CD14-positive monocyte (primary cell): ENCODE measurements around the gene ZFP1. TPM values are rescaled to one million over a fixed set of nuclear protein-coding genes. Genes with fewer than 3 reads are reported as not detected.

Experiments
- DNase-seq, 3 donors: peaks; one replicate each; pipeline ENCODE4 v3.0.0-alpha.2; 2011 to 2022
- H2AFZ ChIP-seq: 2 replicates; pipeline ENCODE4 v1.6.0; 2012; ENCODE audit warnings: mild to moderate bottlenecking, low read depth, low read length, inconsistent platforms; ENCODE audit not compliant: insufficient read depth, poor library complexity, severe bottlenecking
- H3K27ac ChIP-seq, 2 donors: 1 replicate in 1 of 2; 2 replicates in 1 of 2; pipeline ENCODE4 v1.5.1; 2012 to 2013; ENCODE audit warnings: low read length in 2 of 2, control low read depth in 1 of 2, inconsistent platforms in 1 of 2, low read depth in 1 of 2, mild to moderate bottlenecking in 1 of 2
- H3K27me3 ChIP-seq, 2 donors: one replicate each; pipeline versions ENCODE4 v1.6.0 to v1.6.1; 2011 to 2013; ENCODE audit warnings: low read length in 2 of 2; ENCODE audit not compliant: control insufficient read depth in 2 of 2, insufficient read depth in 2 of 2
- H3K36me3 ChIP-seq, 2 donors: replicated peaks in 1 of 2; 1 replicate in 1 of 2; 2 replicates in 1 of 2; pipeline versions ENCODE4 v1.5.1 to v1.6.1; 2012 to 2013; ENCODE audit warnings: low read length in 2 of 2, control low read depth in 1 of 2, inconsistent platforms in 1 of 2, mild to moderate bottlenecking in 1 of 2; ENCODE audit not compliant: insufficient read depth in 2 of 2, control insufficient read depth in 1 of 2
- H3K4me1 ChIP-seq, 2 donors: 1 replicate in 1 of 2; 2 replicates in 1 of 2; pipeline versions ENCODE4 v1.5.1 to v1.6.1; 2012 to 2013; ENCODE audit warnings: low read length in 2 of 2, control low read depth in 1 of 2, inconsistent platforms in 1 of 2, mild to moderate bottlenecking in 1 of 2, moderate library complexity in 1 of 2; ENCODE audit not compliant: insufficient read depth in 2 of 2, control insufficient read depth in 1 of 2
- H3K4me2 ChIP-seq: replicated peaks from 2 replicates; pipeline ENCODE3; 2012; ENCODE audit warnings: low read length, moderate library complexity, mild to moderate bottlenecking; ENCODE audit not compliant: poor library complexity, severe bottlenecking; ENCODE audit errors: extremely low read depth
- H3K4me3 ChIP-seq, 3 experiments: fragments of 200-600 bp in 1 of 3; sonication (generic) in 1 of 3; replicated peaks in 1 of 3; 1 replicate in 2 of 3; 2 replicates in 1 of 3; pipeline ENCODE4 v1.5.1; 2011 to 2013; ENCODE audit warnings: low read length in 3 of 3, mild to moderate bottlenecking in 3 of 3, control low read depth in 2 of 3, low read depth in 2 of 3, inconsistent platforms in 1 of 3, moderate library complexity in 1 of 3
- H3K79me2 ChIP-seq: 2 replicates; pipeline ENCODE4 v1.6.0; 2012; ENCODE audit warnings: mild to moderate bottlenecking, control low read depth, inconsistent platforms, low read length, moderate library complexity; ENCODE audit not compliant: insufficient read depth
- H3K9ac ChIP-seq: 2 replicates; pipeline ENCODE4 v1.6.0; 2017; ENCODE audit warnings: low read length, mild to moderate bottlenecking; ENCODE audit not compliant: insufficient read depth, poor library complexity, severe bottlenecking
- H3K9me3 ChIP-seq, 2 donors: replicated peaks in 1 of 2; 1 replicate in 1 of 2; 2 replicates in 1 of 2; pipeline versions ENCODE4 v1.5.1 to v1.6.1; 2012 to 2013; ENCODE audit warnings: low read length in 2 of 2, control low read depth in 1 of 2; ENCODE audit not compliant: control insufficient read depth in 1 of 2, insufficient read depth in 1 of 2
- H4K20me1 ChIP-seq: 2 replicates; pipeline ENCODE4 v1.6.0; 2012; ENCODE audit warnings: mild to moderate bottlenecking, low read length, control low read depth, moderate library complexity; ENCODE audit not compliant: insufficient read depth
- H3K27ac Mint-ChIP-seq, 7 donors: one replicate each; pipeline ENCODE4 v1.8.0; 2020; ENCODE audit warnings: mild to moderate bottlenecking in 7 of 7, mixed read lengths in 7 of 7, moderate library complexity in 6 of 7, inconsistent platforms in 2 of 7
- H3K27me3 Mint-ChIP-seq, 3 donors: one replicate each; pipeline ENCODE4 v1.8.0; 2021 to 2022; ENCODE audit warnings: low read depth in 3 of 3, mild to moderate bottlenecking in 3 of 3, mixed read lengths in 3 of 3, moderate library complexity in 3 of 3, inconsistent platforms in 1 of 3
- H3K36me3 Mint-ChIP-seq, 2 donors: one replicate each; pipeline ENCODE4 v1.8.0; 2020; ENCODE audit warnings: mixed read lengths in 2 of 2, inconsistent platforms in 1 of 2, mild to moderate bottlenecking in 1 of 2
- H3K4me1 Mint-ChIP-seq: one replicate; pipeline ENCODE4 v1.8.0; 2020; ENCODE audit warnings: mild to moderate bottlenecking, mixed read lengths
- H3K4me3 Mint-ChIP-seq, 2 donors: one replicate each; pipeline ENCODE4 v1.8.0; 2020; ENCODE audit warnings: mild to moderate bottlenecking in 2 of 2, mixed read lengths in 2 of 2, moderate library complexity in 1 of 2
- H3K9me3 Mint-ChIP-seq, 7 donors: one replicate each; pipeline ENCODE4 v1.8.0; 2020 to 2022; ENCODE audit warnings: mixed read lengths in 7 of 7, mild to moderate bottlenecking in 6 of 7, moderate library complexity in 6 of 7, inconsistent platforms in 2 of 7
- CTCF ChIP-seq: fragments of 200-600 bp; IDR thresholded peaks from one replicate; pipeline ENCODE4 v1.8.0; 2022; ENCODE audit warnings: antibody characterized with exemption, mild to moderate bottlenecking
- WGBS: methylation state at CpG from one replicate; pipeline ENCODE4 v1.1.5; 2013; ENCODE audit warnings: missing lambda C conversion rate; ENCODE audit not compliant: insufficient coverage; 5-methylcytosine and 5-hydroxymethylcytosine counted together
- intact Hi-C, 2 donors: fragments of 100-400 bp; cut with micrococcal nuclease; formaldehyde crosslinking; loops; one replicate each; pipeline versions ENCODE4 v1.15.0 to v1.15.1; 2023
- polyA plus RNA-seq, 3 donors: library from polyadenylated mRNA; depleted of rRNA in 1 of 3; unstranded in 2 of 3; stranded (reverse) in 1 of 3; fragments of 300-500 nt in 2 of 3; fragments of >200 nt in 1 of 3; fragmentation: Illumina TruSeq in 2 of 3; gene quantifications; 1 replicate in 2 of 3; 2 replicates in 1 of 3; pipeline ENCODE4 v1.2.3, GENCODE V29; 2012 to 2021

ZFP1 gene
- polyA plus RNA-seq, 3 donors, result 1.8 to 4.0 (median 3.4) TPM

- Mint-ChIP-seq H3K27ac (no peak overlapping the region), H3K4me3 (no peak overlapping the region), H3K4me1 (peaks cover 3% of the 10 kb centered on the region), H3K36me3 (no peaks in the 10 kb centered on the region), H3K9me3 (peaks cover 31 to 66% (median 60%) of the 10 kb centered on the region in 7 donors), H3K27me3 (no peaks in the 10 kb centered on the region)
- Histone ChIP-seq H3K9ac (no peak overlapping the region), H3K79me2 (no peaks in the 10 kb centered on the region), H3K4me1 (no peaks in the 10 kb centered on the region), H3K4me3 (no peak overlapping the region), H3K27me3 (no peaks in the 10 kb centered on the region), H3K36me3 (no peaks in the 10 kb centered on the region), H4K20me1 (no peaks in the 10 kb centered on the region), H3K4me2 (no peak overlapping the region), H2AFZ (no peak overlapping the region), H3K27ac (no peak overlapping the region), H3K9me3 (peaks cover 32 to 44% of the 10 kb centered on the region in 2 donors)
- intact Hi-C loops, result no loop called here
- TF ChIP-seq CTCF, result no peak
- no peak for DNase-seq
- 100% methylated on average over 3 of the region's 6 CpGs for WGBS
These were observed 30.9 kb downstream of the ZFP1 start for GRCh38 chr16:75179208-75179607.

- no peak overlapping the region for H3K27ac ChIP-seq
- peaks cover 18 to 53% (median 43%) of the 10 kb centered on the region in 7 donors for H3K9me3 Mint-ChIP-seq
- no CpG with 5 or more reads among the region's 3 CpGs for WGBS
- H3K4me1 Mint-ChIP-seq, result peaks cover 3% of the 10 kb centered on the region
- no peak overlapping the region for H3K27ac Mint-ChIP-seq
- H3K9ac ChIP-seq, result no peak overlapping the region
- no peaks in the 10 kb centered on the region for H4K20me1 ChIP-seq
- H3K9me3 ChIP-seq, result peaks cover 13 to 25% of the 10 kb centered on the region in 2 donors
- intact Hi-C loops, result no loop called here
- no peak overlapping the region for H3K4me3 Mint-ChIP-seq
- H3K36me3 Mint-ChIP-seq, result no peaks in the 10 kb centered on the region
- TF ChIP-seq CTCF, result no peak
- peak in 1 of 3 donors; percentile 2 for DNase-seq
- H3K4me1 ChIP-seq, result no peaks in the 10 kb centered on the region
- H3K4me3 ChIP-seq, result no peak overlapping the region
- no peak overlapping the region for H2AFZ ChIP-seq
- H3K4me2 ChIP-seq, result no peak overlapping the region
- H3K27me3 Mint-ChIP-seq, result peaks cover 2 to 3% (median 2%) of the 10 kb centered on the region in 3 donors
- no peaks in the 10 kb centered on the region for H3K27me3 ChIP-seq
- H3K36me3 ChIP-seq, result no peaks in the 10 kb centered on the region
- no peaks in the 10 kb centered on the region for H3K79me2 ChIP-seq
These were observed 33.3 kb downstream of the ZFP1 start for GRCh38 chr16:75181630-75182029.
